ENCODE measurements around the gene KLF15.

DNA sequence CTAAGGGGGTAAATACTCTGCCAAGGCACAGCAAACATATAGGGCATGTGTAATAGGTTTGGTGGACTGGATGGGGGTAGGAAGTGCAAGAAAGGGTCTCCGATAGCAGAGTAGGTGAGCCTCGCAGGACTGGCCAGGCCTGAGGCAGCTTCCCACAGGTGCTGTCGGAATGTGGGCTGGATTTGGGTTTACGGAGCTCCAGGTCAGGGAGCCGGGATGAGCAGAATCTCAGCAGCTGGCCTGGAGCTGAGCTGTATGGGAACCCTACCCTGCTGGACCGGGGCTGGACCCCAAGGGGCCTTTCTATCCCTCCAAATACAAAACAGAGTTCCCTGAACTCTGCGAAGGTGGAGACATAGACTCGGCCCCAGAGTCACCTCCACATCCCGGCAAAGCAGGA is 15.0 kb downstream of the KLF15 start:
- TF ChIP-seq, protein P1, sequence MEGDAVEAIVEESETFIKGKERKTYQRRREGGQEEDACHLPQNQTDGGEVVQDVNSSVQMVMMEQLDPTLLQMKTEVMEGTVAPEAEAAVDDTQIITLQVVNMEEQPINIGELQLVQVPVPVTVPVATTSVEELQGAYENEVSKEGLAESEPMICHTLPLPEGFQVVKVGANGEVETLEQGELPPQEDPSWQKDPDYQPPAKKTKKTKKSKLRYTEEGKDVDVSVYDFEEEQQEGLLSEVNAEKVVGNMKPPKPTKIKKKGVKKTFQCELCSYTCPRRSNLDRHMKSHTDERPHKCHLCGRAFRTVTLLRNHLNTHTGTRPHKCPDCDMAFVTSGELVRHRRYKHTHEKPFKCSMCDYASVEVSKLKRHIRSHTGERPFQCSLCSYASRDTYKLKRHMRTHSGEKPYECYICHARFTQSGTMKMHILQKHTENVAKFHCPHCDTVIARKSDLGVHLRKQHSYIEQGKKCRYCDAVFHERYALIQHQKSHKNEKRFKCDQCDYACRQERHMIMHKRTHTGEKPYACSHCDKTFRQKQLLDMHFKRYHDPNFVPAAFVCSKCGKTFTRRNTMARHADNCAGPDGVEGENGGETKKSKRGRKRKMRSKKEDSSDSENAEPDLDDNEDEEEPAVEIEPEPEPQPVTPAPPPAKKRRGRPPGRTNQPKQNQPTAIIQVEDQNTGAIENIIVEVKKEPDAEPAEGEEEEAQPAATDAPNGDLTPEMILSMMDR (IDR thresholded peaks at IDR 0.05; ENCODE audit: control extremely low read depth in 1 of 3, insufficient read depth in 1 of 3, low read depth in 1 of 3, low read length in 3 of 3): no peak
- TF ChIP-seq POLR2AphosphoS5 (IDR thresholded peaks at IDR 0.05; ENCODE audit: low read depth, low read length) (no peak), MAFK (IDR thresholded peaks at IDR 0.05; ENCODE audit: low read depth, low read length) (no peak)

Measured in H1 (cell line).